K562 (cell line): ENCODE data around the gene CDCA5. TPM values are rescaled to one million over a fixed set of nuclear protein-coding genes. Genes with fewer than 3 reads are reported as not detected.

ENCODE experiments used
- CHD1 ChIP-seq: fragments of 200-600 bp; sonication (generic); IDR thresholded peaks from one replicate; pipeline ENCODE4 v1.6.1; 2012; ENCODE audit warnings: mild to moderate bottlenecking, moderate library complexity, low read length, inconsistent platforms
- CXXC5 ChIP-seq: fragments of 250-450 bp; sonication (Bioruptor Pico); IDR thresholded peaks from 2 replicates; pipeline ENCODE4 v1.8.0; 2022; ENCODE audit warnings: inconsistent platforms, mild to moderate bottlenecking, moderate library complexity
- E4F1 ChIP-seq: fragments of 250-450 bp; sonication (Bioruptor Pico); IDR thresholded peaks from 2 replicates; pipeline ENCODE4 v1.5.0; 2021; ENCODE audit warnings: mild to moderate bottlenecking, borderline replicate concordance
- GATA2 ChIP-seq: sonication (generic); formaldehyde crosslinking; IDR thresholded peaks from 2 replicates; pipeline ENCODE4 v1.4.0; 2020; ENCODE audit warnings: mild to moderate bottlenecking, missing genetic modification reagents
- HES1 ChIP-seq: fragments of 450-650 bp; IDR thresholded peaks from 2 replicates; pipeline ENCODE4 v1.6.1; 2016; ENCODE audit warnings: low read depth, mild to moderate bottlenecking, moderate library complexity
- HMGN3 ChIP-seq: IDR thresholded peaks from 2 replicates; pipeline ENCODE4 v1.6.1; 2011; ENCODE audit warnings: borderline replicate concordance, low read depth, mild to moderate bottlenecking, mixed read lengths, low read length; ENCODE audit not compliant: insufficient read length; ENCODE audit errors: extremely low read depth
- JUND ChIP-seq, 2 experiments: IDR thresholded peaks; 2 replicates in 1 of 2; 3 replicates in 1 of 2; pipeline ENCODE4 v1.6.1; 2011; ENCODE audit warnings: borderline replicate concordance in 2 of 2, low read depth in 2 of 2, low read length in 2 of 2, improper control_type of control experiment in 1 of 2, missing biosample characterization in 1 of 2, missing genetic modification characterization in 1 of 2, missing genetic modification reagents in 1 of 2
- KLF10 ChIP-seq: fragments of 250-450 bp; sonication (Bioruptor Pico); IDR thresholded peaks from 2 replicates; pipeline ENCODE4 v1.6.1; 2021; ENCODE audit warnings: matching md5 sums
- LEF1 ChIP-seq: fragments of 450-650 bp; IDR thresholded peaks from 2 replicates; pipeline ENCODE4 v1.6.1; 2016; ENCODE audit warnings: mild to moderate bottlenecking
- MXD1 ChIP-seq: fragments of 250-450 bp; sonication (Bioruptor Pico); IDR thresholded peaks from 2 replicates; pipeline ENCODE4 v1.8.0; 2021; ENCODE audit warnings: borderline replicate concordance, mild to moderate bottlenecking, moderate library complexity; ENCODE audit not compliant: poor library complexity, severe bottlenecking
- NR1H2 ChIP-seq: sonication (generic); formaldehyde crosslinking; IDR thresholded peaks from 2 replicates; pipeline ENCODE4 v1.4.0; 2020; ENCODE audit warnings: mild to moderate bottlenecking, missing genetic modification reagents
- PHB2 ChIP-seq: fragments of 450-650 bp; IDR thresholded peaks from 2 replicates; pipeline ENCODE4 v1.6.1; 2017; ENCODE audit warnings: low read depth
- PYGO2 ChIP-seq: fragments of 450-650 bp; IDR thresholded peaks from 2 replicates; pipeline ENCODE4 v1.6.1; 2016; ENCODE audit warnings: mild to moderate bottlenecking, missing genetic modification characterization, moderate library complexity, missing compliant biosample characterization
- RFX1 ChIP-seq: fragments of 450-650 bp; IDR thresholded peaks from 2 replicates; pipeline ENCODE4 v1.6.1; 2016; ENCODE audit warnings: mild to moderate bottlenecking, moderate library complexity
- SLC30A9 ChIP-seq: fragments of 250-450 bp; sonication (Bioruptor Pico); IDR thresholded peaks from 2 replicates; pipeline ENCODE4 v1.8.0; 2022; ENCODE audit warnings: mild to moderate bottlenecking, moderate library complexity
- SMAD1 ChIP-seq: fragments of 150-350 bp; IDR thresholded peaks from 2 replicates; pipeline ENCODE4 v1.6.1; 2014; ENCODE audit warnings: low read length, low read depth; ENCODE audit not compliant: partially characterized antibody
- SP2 ChIP-seq: IDR thresholded peaks from 2 replicates; pipeline ENCODE4 v1.6.1; 2011; ENCODE audit warnings: mild to moderate bottlenecking, low read depth, low read length, moderate library complexity; ENCODE audit not compliant: poor library complexity, severe bottlenecking; ENCODE audit errors: extremely low read depth
- TFE3 ChIP-seq: fragments of 450-650 bp; formaldehyde crosslinking; IDR thresholded peaks from 2 replicates; pipeline ENCODE4 v1.4.0; 2020; ENCODE audit warnings: mild to moderate bottlenecking, mixed read lengths
- THRAP3 ChIP-seq: fragments of 450-650 bp; IDR thresholded peaks from 2 replicates; pipeline ENCODE4 v1.6.1; 2016; ENCODE audit warnings: mild to moderate bottlenecking, inconsistent platforms, borderline replicate concordance
- TRIM28 ChIP-seq: fragments of 450-650 bp; IDR thresholded peaks from 2 replicates; pipeline ENCODE4 v1.6.1; 2017
- ZBTB17 ChIP-seq: fragments of 450-650 bp; formaldehyde crosslinking; IDR thresholded peaks from 2 replicates; pipeline ENCODE4 v1.4.0; 2020; ENCODE audit warnings: mild to moderate bottlenecking
- ZKSCAN1 ChIP-seq: fragments of 150-350 bp; IDR thresholded peaks from 2 replicates; pipeline ENCODE4 v1.6.1; 2016; ENCODE audit warnings: low read depth, low read length
- ZNF134 ChIP-seq: fragments of 250-450 bp; sonication (Bioruptor Pico); conservative IDR thresholded peaks from 2 replicates; pipeline ENCODE4 v1.4.0; 2020
- ZNF316 ChIP-seq: fragments of 450-650 bp; IDR thresholded peaks from 2 replicates; pipeline ENCODE4 v1.6.1; 2016
- ZNF780A ChIP-seq: fragments of 250-450 bp; sonication (Bioruptor Pico); IDR thresholded peaks from 2 replicates; pipeline ENCODE4 v1.5.0; 2021; ENCODE audit warnings: mild to moderate bottlenecking
- polyA plus RNA-seq, 8 experiments: library from polyadenylated mRNA; depleted of rRNA in 4 of 8; stranded (reverse) in 5 of 8; unstranded in 3 of 8; fragments of >200 nt; fragmentation: Nextera tagmentation in 2 of 8; fragmentation: Illumina TruSeq in 1 of 8; extraction: Ambion mirVana in 2 of 8; extraction: Trizol in 1 of 8; gene quantifications; 2 replicates each; pipeline versions ENCODE4 v1.2.1 to v1.2.3, GENCODE V29; 2011 to 2014; ENCODE audit warnings: inconsistent platforms in 1 of 8, missing spikeins in 1 of 8
- total RNA-seq, 7 experiments: library from RNA; depleted of rRNA in 6 of 7; stranded (reverse); fragments of >200 nt in 6 of 7; fragmentation: Illumina TruSeq in 2 of 7; extraction: Trizol in 2 of 7; gene quantifications; 2 replicates each; pipeline versions ENCODE4 v1.2.1 to v1.2.3, GENCODE V29; 2011 to 2021; ENCODE audit warnings: low replicate concordance in 1 of 7

Gene CDCA5
- total and polyA plus RNA-seq, 9 of the 15 experiments (the other 6 are each of a cell fraction or from before 2014, with no cell fraction given), result 18.9 to 94.3 (median 64.6) TPM

GRCh38 chr11:65083834-65084597, at the start of gene CDCA5, which contains the start of gene ZFPL1 (continued):
- TF ChIP-seq RFX1, result no peak
- no peak for TF ChIP-seq ZNF780A (CRISPR knock-in tag)
- TF ChIP-seq MXD1 (CRISPR knock-in tag), result no peak
- no peak for TF ChIP-seq TFE3 (CRISPR knock-in tag)
- 0 out of 2 replicates have a peak, but pooled peaks have one; percentile 37 for TF ChIP-seq ZKSCAN1
- TF ChIP-seq ZBTB17 (CRISPR knock-in tag), result peak; percentile 77
- TF ChIP-seq THRAP3, result no peak
- no peak for TF ChIP-seq GATA2 (CRISPR knock-in tag)
- TF ChIP-seq JUND (IDR thresholded peaks at IDR 0.05; ENCODE audit: borderline replicate concordance, low read depth, low read length), result peak; percentile 87
- peak; percentile 54; the same call in 1 of the 3 replicates for TF ChIP-seq JUND (tag; IDR thresholded peaks at IDR 0.05; ENCODE audit: borderline replicate concordance, low read depth, low read length)
- TF ChIP-seq KLF10 (CRISPR knock-in tag), result no peak
- no peak for TF ChIP-seq PHB2
- TF ChIP-seq LEF1, result no peak
- no peak for TF ChIP-seq HES1
- no peak for TF ChIP-seq CHD1
- TF ChIP-seq ZNF134 (CRISPR knock-in tag), result no peak
- TF ChIP-seq SP2, result no peak
- TF ChIP-seq E4F1 (CRISPR knock-in tag), result no peak
- TF ChIP-seq CXXC5 (CRISPR knock-in tag), result peak; percentile 96
- no peak for TF ChIP-seq TRIM28
- no peak for TF ChIP-seq PYGO2 (tag)
- TF ChIP-seq SMAD1, result peak; percentile 81
- TF ChIP-seq HMGN3, result peak; percentile 89
- peak; percentile 96; the same call in 1 of the 2 replicates for TF ChIP-seq NR1H2 (CRISPR knock-in tag)
- TF ChIP-seq ZNF316, result no peak
- no peak for TF ChIP-seq SLC30A9 (CRISPR knock-in tag)
